HG03103 (cell line): ENCODE data around the gene EMD.

ENCODE experiments used
- ATAC-seq: cut with Tn5 transposase; IDR thresholded peaks from one replicate; pipeline ENCODE4 v1.9.1; 2021; ENCODE audit warnings: low read depth; ENCODE audit not compliant: unreplicated experiment

EMD gene

GRCh38 chrX:154355094-154355775 is 23.9 kb upstream of the EMD start:
- ATAC-seq = no peak

- no peak for ATAC-seq
Observed at GRCh38 chrX:154355776-154356140, 23.3 kb upstream of the EMD start.

DNA sequence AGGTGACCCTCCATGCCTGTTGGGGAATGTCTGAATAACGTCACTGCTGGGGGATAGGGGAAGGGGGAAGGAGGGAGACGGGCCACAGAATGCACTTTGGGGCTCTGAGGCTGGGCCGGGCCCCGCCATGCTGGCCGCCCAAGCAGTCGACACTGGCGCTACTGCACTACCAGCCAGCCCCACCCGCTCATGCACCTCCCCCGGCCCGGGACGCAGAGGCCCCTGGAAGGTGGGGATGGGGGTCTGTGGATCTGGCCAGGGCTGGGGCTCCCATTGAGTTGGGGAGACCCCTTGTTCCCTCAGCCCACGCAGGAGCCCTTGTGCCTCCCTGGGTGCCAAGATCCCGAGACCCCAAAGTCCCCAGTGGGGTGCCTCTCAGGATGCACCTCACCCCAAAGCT is 22.5 kb upstream of the EMD start:
- no peak for ATAC-seq

DNA sequence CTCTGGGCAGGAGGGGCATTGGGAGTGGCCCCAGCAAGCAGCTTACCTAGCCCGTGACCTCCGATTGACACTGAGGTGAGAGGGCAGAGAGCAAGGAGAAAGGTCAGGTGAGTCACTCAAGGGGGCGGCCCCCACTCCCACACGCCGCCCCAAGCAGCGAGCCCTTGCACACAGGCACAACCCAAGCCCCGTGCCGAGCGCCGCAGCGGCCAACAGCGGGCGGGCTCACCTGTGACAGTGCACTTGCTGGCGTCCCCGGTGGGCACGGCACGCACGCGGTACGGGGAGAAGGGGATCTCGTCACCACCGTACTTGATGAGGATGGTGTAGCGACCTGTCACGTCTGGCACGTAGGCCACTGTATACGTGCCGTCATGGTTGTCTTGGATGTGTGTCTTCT is 21.9 kb upstream of the EMD start:
- no peak for ATAC-seq

GRCh38 chrX:154358011-154358410 is 21.1 kb upstream of the EMD start:
- no peak for ATAC-seq

DNA sequence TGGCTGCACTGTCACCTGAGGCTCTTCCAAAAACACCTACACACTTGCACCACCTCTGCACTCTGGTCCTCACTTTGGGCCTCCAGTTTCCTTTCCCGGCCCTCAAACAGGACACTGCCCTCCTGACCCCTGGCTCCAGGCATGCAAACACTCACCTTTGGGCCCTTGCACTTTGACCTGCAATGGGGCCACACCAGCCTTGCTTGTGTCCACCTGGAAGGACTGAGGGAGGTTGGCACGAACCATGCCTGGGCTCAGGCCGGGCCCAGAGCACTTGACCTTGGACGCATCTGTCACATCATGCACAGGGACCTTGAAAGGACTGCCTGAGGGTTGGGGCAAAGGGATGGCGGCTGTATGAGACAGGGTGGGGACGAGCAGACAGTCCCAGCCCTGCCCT is 20.3 kb upstream of the EMD start:
- no peak for ATAC-seq

GRCh38 chrX:154359362-154360154 is 19.5 kb upstream of the EMD start:
- ATAC-seq = no peak

- no peak for ATAC-seq
Observed at GRCh38 chrX:154360155-154360713, 18.9 kb upstream of the EMD start.

GRCh38 chrX:154362085-154362742 is 16.9 kb upstream of the EMD start:
- ATAC-seq = no peak

- ATAC-seq = no peak
Observed at GRCh38 chrX:154363706-154364439, 15.2 kb upstream of the EMD start.

GRCh38 chrX:154365052-154365600 is 14.0 kb upstream of the EMD start:
- ATAC-seq = no peak

- no peak for ATAC-seq
Observed at GRCh38 chrX:154365997-154366665, 13.0 kb upstream of the EMD start.

DNA sequence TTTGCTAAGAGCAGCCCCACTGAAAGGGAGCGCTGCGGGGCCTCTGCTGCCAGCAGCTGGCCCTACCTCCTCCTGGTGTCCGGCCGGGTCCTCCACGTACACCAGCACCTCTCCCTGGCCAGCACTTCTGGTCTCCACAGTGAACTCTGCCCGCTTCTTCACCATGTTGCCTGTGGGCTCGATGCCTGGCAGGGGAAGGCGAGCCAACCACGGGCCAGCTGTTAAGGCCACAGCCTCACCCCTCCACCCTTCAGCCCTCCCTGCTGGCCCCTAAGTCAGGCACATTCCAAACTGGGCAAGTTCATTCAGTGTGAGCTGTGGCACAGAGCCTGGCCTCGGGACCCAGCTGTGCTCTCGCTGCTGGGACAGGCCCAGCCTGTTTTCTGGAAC is 12.4 kb upstream of the EMD start:
- no peak for ATAC-seq

- no peak for ATAC-seq
Observed at GRCh38 chrX:154367474-154368308, 11.4 kb upstream of the EMD start.

DNA sequence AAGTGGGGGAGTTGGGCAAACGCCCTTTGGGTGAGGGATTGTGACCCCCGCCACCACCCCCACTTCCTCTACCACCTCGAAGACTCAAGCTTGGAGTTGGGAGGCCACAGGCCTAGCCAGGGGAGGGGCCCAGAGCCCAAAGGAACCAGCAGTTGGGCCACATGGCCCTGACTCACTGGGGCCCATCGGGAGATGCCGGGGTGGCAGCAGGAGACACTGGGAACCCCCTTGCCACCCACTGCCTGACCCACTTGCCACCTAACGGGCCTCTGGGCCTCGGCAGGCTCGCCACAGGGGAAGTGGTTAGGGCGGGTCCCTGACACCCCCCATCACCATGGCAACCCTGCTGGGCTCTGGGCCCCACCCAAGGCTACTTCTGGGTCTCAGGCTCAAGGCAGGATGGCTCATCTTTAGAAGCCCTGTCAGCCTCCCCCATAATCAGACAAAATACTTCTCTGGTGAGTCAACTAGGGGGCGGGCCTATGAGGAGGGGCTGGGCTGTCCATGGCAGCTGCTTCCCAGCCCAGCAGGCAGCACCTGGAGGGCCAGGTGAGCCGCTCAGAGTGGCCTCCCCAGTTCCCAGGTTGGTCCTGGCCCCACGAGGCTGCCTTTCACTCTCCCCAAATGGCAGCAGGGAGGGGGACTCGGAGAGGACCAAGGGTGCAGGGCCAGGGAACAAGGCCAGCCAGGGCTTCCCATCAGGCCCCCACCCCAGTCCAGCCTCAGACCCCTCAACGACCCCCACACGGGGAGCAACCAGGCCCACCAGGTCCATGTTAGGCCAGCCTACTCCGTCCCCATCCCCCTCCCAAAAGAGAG is 10.3 kb upstream of the EMD start:
- ATAC-seq = no peak

DNA sequence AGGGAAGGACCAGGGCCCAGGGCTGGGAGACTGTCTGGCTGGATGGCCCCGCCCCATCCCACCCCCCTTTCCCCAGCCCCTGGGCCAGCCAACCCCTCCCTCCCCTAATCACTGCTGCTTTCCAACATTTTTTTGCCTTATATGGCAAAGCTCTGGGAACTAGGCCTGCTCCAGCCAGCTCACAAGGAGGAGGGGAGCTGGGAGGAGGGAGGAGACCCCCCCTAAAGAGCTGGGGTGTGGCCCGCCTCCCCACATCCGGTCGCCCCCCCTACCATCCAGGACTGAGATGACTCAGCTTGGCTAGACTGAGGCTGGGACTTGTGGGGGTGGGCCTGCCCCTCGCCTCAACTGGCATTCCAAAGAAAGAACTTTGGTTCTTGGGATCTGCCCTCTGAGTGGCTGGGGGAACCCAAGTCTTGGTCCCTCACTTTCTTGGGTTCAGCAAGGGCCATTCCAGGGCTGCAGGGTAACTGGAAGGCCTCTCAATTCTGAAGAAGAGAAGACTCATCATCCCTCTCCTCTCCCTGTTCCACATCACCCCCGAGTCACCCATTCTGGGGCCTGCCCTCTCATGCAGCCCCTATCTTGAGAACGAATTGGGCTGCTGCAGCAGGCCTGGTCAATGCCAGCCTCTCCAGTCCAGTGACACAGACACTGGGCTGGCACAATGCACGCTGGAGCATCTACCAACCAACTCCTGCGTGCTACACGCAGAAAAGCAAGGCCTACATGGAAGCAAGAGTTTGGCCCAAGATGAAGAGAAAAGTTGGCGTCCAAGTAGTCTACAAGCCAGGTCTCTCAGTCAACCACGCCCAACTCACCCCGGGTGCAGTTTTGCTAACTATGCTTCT is 9.4 kb upstream of the EMD start:
- ATAC-seq = no peak

- ATAC-seq = no peak
Observed at GRCh38 chrX:154370300-154371016, 8.6 kb upstream of the EMD start.
